ENCODE measurements around the gene TMEM178B. TPM values are rescaled to one million over a fixed set of nuclear protein-coding genes. Genes with fewer than 3 reads are reported as not detected.

TMEM178B gene
- polyA plus RNA-seq, 1 donor (not counting 4 experiments of a cell fraction or from before 2014, with no cell fraction given): not detected

DNA sequence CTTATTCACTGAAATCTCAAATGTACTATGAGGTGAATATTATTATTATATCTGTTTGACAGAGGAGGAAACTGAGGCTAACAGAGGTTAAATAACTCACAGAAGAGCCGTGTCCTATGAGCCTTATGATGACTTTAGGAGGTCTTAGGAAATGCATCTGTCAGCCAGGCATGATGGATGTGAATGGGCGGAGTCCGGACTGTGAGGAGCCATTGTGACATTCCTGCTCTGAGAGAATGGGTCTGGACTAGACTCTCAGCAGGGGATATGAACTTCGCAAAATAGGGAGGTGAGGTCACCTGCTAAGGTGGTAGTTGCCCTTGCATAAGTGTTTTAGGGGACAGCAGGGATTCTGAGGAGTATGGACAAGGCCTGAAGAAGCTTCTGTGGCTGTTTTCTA is 153.6 kb downstream of the TMEM178B start:
- FAIRE-seq (no peak), DNase-seq (ENCODE audit: low read depth, low spot score) (no peak)
- H3K4me1 ChIP-seq (ENCODE audit: control insufficient read depth, extremely low read depth, insufficient read depth, low read length): no peaks in the 10 kb centered on the region
- no peaks in the 10 kb centered on the region for H3K9me3 ChIP-seq (ENCODE audit: control insufficient read depth, low read depth, low read length)
- no peak overlapping the region for H3K9ac ChIP-seq (ENCODE audit: control insufficient read depth, extremely low read depth, insufficient read depth, low read length)
- H4K20me1 ChIP-seq (ENCODE audit: control insufficient read depth, extremely low read depth, insufficient read depth, low read length): no peaks in the 10 kb centered on the region
- dilution Hi-C loops (cut with MboI; ENCODE audit: extremely low pct_ligation_motif_present, low sequenced_read_pairs): no loop called here
- H3K4me3 ChIP-seq (ENCODE audit: control insufficient read depth in 2 of 3, extremely low read depth in 1 of 3, insufficient read depth in 2 of 3, low read depth in 1 of 3, low read length in 3 of 3): no peak overlapping the region
- no peak overlapping the region for H2AFZ ChIP-seq (ENCODE audit: control insufficient read depth, low read length)
- H3K9me1 ChIP-seq (ENCODE audit: control insufficient read depth, extremely low read depth, insufficient read depth, low read length): no peaks in the 10 kb centered on the region
- no peaks in the 10 kb centered on the region for H3K36me3 ChIP-seq (ENCODE audit: control insufficient read depth in 2 of 2, extremely low read depth in 1 of 2, insufficient read depth in 2 of 2, low read length in 2 of 2)
- no peaks in the 10 kb centered on the region for H3K79me2 ChIP-seq (ENCODE audit: control insufficient read depth, insufficient read depth, low read length)
- no peaks in the 10 kb centered on the region for H3K27me3 ChIP-seq (ENCODE audit: control insufficient read depth, extremely low read depth, insufficient read depth, low read length)
- no peak for TF ChIP-seq CTCF (optimal IDR thresholded peaks at IDR 0.05 in 1 of 3, IDR thresholded peaks at IDR 0.05 in 1 of 3, conservative IDR thresholded peaks at IDR 0.05 in 1 of 3; ENCODE audit: extremely low read depth in 1 of 3, insufficient read depth in 2 of 3, low read length in 3 of 3)
- no peak for TF ChIP-seq EZH2 (IDR thresholded peaks at IDR 0.05; ENCODE audit: low read length)
- no peak overlapping the region for H3K27ac ChIP-seq (ENCODE audit: control insufficient read depth, insufficient read depth, low read length)
- H3K4me2 ChIP-seq (ENCODE audit: control insufficient read depth, extremely low read depth, insufficient read depth, low read depth, low read length): no peak overlapping the region

- TF ChIP-seq EZH2 (IDR thresholded peaks at IDR 0.05; ENCODE audit: low read length): no peak
- TF ChIP-seq CTCF (optimal IDR thresholded peaks at IDR 0.05 in 1 of 3, IDR thresholded peaks at IDR 0.05 in 1 of 3, conservative IDR thresholded peaks at IDR 0.05 in 1 of 3; ENCODE audit: extremely low read depth in 1 of 3, insufficient read depth in 2 of 3, low read length in 3 of 3): no peak
- no peaks in the 10 kb centered on the region for H3K9me3 ChIP-seq (ENCODE audit: control insufficient read depth, low read depth, low read length)
- H3K79me2 ChIP-seq (ENCODE audit: control insufficient read depth, insufficient read depth, low read length): no peaks in the 10 kb centered on the region
- H3K4me3 ChIP-seq (ENCODE audit: control insufficient read depth in 2 of 3, extremely low read depth in 1 of 3, insufficient read depth in 2 of 3, low read depth in 1 of 3, low read length in 3 of 3): no peak overlapping the region
- no peak for DNase-seq (ENCODE audit: low read depth, low spot score)
- dilution Hi-C loops (cut with MboI; ENCODE audit: extremely low pct_ligation_motif_present, low sequenced_read_pairs): no loop called here
- H3K4me2 ChIP-seq (ENCODE audit: control insufficient read depth, extremely low read depth, insufficient read depth, low read depth, low read length): no peak overlapping the region
- H3K9me1 ChIP-seq (ENCODE audit: control insufficient read depth, extremely low read depth, insufficient read depth, low read length): no peaks in the 10 kb centered on the region
- H3K27me3 ChIP-seq (ENCODE audit: control insufficient read depth, extremely low read depth, insufficient read depth, low read length): no peaks in the 10 kb centered on the region
- no peaks in the 10 kb centered on the region for H3K4me1 ChIP-seq (ENCODE audit: control insufficient read depth, extremely low read depth, insufficient read depth, low read length)
- FAIRE-seq: no peak
- H3K27ac ChIP-seq (ENCODE audit: control insufficient read depth, insufficient read depth, low read length): no peak overlapping the region
- no peak overlapping the region for H3K9ac ChIP-seq (ENCODE audit: control insufficient read depth, extremely low read depth, insufficient read depth, low read length)
- H2AFZ ChIP-seq (ENCODE audit: control insufficient read depth, low read length): no peak overlapping the region
- no peaks in the 10 kb centered on the region for H3K36me3 ChIP-seq (ENCODE audit: control insufficient read depth in 2 of 2, extremely low read depth in 1 of 2, insufficient read depth in 2 of 2, low read length in 2 of 2)
- no peaks in the 10 kb centered on the region for H4K20me1 ChIP-seq (ENCODE audit: control insufficient read depth, extremely low read depth, insufficient read depth, low read length)
These were observed 154.6 kb downstream of the TMEM178B start for GRCh38 chr7:141228482-141228881.
